Kasumi-1 (cell line): ENCODE measurements around the gene SMYD5.
"Not testable (repeated sequence)": the region's sequence is repeated elsewhere in the genome, so short reads cannot be mapped to it uniquely, and the experiment has no call there.

Source experiments
- DNase-seq, 2 experiments: peaks; one replicate each; lab custom pipeline; 2025; lab: John Stamatoyannopoulos, UW

Gene SMYD5

DNA sequence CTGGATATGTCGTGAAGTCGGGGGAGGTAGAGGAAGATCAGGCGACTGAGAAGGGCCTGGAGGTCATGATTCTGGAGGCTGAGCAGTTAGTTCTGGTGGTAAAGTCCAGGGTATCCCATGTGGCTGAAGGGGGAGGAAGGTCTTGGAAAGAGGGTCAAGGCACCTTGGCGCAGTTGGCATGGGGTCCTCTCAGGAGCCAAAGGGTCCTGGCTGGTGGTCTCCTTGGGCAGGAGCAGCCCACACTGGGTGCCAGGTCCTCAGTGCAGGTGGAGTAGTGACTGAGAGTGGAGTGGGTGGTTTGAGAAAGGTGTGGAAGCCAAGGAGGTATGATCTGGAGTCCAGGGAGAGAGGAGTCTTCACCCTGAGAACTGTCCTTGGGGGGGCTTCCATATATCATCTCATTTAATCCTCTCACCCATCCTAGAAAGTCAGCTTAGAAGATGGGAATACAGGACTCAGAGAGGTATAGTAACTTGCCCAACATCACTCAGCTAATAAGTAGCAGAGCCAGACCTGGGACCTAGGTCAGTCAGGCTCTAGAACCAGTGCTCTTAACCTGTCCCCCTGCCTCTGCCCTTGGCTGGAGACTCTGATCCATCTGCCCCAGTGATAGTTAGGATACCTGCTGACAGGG is 45.8 kb downstream of the SMYD5 start:
- no peak for DNase-seq

GRCh38 chr2:73260338-73260984 is 46.4 kb downstream of the SMYD5 start:
- DNase-seq = peak; percentile 72 to 77

DNA sequence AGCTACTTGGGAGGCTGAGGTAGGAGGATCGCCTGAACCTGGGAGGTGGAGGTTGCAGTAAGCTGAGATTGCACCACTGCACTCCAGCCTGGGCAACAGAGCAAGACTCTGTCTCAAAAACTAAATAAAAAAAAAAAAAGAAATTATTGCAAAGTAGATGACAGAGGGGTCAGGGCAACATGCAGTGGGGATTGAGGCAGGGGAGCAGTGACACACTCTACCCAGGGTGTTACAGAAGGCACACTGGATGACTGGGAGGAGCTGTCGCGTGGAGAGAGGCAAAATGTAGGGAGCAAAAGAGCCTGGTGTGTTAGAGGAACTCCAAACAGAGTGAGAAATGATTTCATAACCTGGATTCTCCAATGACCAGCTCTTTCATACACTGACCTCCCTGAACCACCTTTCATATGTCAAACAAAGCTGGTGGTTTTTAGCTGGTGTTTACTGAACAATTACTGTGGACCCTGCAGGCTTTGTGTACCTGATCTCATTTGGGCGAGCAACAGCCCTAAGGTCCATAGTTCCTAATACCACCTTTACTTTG is 48.1 kb downstream of the SMYD5 start:
- no peak for DNase-seq

- DNase-seq = not testable (repeated sequence)
Measured at GRCh38 chr2:73262691-73263429, 48.8 kb downstream of the SMYD5 start.

GRCh38 chr2:73263540-73264331 is 49.7 kb downstream of the SMYD5 start:
- DNase-seq = no peak

DNA sequence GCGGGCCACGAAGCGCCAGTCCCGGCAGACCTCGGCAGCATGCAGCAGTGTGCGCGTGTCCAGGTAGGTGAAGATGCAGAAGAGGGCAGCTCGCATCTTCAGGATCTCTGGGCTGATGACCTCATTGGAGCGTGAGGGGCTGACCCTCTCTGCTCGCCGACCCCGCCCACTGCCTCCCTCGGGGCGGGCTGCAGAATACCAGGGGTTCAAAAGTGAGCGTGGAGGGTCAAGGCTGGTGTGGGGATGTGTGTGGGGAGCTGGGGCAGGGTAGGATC is 50.2 kb downstream of the SMYD5 start:
- DNase-seq = no peak

DNA sequence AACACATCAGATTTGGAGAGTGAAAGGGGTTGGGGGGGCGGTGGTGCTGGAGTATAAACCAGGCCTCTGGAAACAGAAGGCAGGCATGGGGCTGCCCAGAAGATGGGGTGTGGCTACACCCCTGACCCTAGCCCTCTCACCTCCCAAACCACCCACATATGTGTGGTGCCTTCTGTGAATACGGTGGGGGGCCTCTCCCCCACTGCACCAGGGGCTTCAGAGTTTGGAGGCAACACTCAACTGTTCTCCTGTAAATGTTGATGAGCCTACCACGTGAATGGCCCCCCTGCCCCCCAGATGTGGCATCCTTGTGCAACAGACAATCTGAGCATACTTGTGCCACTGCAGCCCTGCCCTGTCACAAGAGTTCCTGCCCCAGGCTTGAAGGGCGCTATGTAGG is 50.7 kb downstream of the SMYD5 start:
- no peak for DNase-seq

GRCh38 chr2:73265298-73266060 is 51.4 kb downstream of the SMYD5 start:
- DNase-seq = no peak

DNA sequence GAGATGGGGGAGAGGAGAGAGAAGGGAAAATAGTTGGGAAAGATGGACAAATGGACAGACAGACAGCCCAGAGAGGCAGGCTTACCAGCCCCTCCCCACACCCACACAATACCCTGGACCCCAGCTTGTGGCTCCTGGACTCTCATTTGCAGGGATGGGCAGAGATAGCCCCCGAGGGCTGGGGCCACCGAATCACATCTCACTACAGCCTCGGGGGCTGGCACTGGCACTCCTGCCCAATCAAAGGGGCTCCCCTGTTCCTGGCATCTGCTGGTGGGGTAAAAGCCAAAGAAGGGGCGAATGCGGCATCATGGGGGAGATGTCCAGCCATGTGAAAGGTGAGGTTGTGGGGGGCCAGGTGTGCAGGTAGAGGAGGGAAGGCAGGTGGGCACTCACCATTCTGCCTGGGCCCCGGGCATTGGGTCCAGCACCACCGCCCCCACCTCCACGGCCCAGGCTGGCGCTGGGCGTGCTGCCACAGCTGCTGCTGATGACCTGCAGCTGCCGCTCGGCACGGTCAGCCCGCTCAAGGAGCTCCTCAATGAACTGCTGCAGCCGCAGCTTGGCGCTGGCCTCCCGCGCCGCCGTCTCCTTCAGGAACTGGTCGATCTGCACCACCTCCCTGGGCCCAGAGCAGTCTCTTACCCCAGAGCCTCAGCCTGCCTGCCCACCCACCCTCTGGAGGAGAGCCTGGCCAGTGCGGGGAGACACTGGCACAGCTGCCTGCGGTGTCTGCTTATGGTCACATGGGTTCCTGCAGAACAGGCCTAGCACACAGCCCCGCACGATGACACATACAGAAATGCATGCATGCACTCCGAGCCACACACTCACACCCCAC is 52.2 kb downstream of the SMYD5 start:
- DNase-seq = no peak

- no peak for DNase-seq
Measured at GRCh38 chr2:73267008-73267407, 53.0 kb downstream of the SMYD5 start.

DNA sequence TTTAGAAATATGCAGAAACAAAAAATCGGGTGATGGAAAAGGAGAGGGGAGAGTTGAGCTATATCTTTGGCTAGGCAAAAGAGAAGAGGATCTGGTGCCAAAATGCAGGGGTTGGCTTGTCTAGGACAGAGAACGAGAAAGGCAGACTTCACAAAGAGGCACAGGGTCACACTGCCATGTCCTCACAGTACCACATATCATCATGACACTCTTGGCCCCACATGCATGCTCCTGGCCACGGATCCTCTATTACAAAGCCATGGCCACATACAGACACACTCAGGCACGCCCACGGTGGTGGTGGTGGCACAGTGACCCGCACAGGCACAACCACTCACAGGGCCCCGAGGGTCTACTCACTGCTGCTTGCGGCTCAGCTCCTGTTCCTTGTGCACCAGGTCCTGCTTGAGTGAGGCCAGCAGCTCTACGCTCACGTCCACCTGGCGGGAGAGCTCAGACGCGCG is 54.4 kb downstream of the SMYD5 start:
- DNase-seq = no peak

DNA sequence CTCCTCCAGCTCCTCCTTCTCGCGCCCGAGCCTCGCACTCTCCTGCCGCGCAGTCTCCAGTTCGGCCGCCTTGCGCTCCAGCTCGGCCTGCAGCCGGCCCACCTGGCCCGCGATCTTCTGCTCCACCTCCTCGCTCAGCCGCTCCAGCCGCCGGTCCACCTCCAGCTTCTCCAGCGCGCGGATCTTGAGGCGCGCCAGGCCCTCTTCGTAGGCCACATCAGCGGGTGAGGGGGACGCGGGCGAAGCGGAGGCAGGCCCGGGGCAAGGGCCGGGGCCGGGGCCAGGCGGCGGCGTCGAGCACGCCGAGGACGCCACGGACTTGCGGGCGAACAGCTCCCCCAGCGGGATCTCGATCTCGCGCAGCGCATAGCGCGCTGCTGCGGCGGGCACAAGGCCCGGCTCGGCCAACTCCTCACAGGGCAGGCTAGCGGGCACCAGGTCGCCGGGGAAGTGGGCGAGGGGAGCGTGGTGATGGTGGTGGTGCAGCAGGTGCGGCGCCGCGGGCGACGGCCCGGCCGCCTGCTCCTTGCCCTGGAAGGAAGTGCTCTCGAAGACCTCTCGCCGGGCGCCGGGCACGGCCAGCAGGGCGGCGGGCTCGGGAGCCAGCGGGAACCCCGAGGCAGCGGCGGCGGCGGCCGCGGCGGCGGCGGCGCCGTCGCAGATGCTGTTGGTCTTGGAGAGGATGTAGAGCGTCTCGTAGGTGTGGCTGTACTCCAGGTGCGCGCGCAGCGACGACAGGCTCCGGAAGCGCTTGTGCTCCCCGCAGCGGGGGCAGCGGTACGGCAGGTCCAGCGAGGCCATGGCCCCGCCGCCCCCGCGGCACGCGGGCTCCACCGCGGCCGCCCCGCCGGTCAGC is 55.0 kb downstream of the SMYD5 start:
- DNase-seq = no peak

DNA sequence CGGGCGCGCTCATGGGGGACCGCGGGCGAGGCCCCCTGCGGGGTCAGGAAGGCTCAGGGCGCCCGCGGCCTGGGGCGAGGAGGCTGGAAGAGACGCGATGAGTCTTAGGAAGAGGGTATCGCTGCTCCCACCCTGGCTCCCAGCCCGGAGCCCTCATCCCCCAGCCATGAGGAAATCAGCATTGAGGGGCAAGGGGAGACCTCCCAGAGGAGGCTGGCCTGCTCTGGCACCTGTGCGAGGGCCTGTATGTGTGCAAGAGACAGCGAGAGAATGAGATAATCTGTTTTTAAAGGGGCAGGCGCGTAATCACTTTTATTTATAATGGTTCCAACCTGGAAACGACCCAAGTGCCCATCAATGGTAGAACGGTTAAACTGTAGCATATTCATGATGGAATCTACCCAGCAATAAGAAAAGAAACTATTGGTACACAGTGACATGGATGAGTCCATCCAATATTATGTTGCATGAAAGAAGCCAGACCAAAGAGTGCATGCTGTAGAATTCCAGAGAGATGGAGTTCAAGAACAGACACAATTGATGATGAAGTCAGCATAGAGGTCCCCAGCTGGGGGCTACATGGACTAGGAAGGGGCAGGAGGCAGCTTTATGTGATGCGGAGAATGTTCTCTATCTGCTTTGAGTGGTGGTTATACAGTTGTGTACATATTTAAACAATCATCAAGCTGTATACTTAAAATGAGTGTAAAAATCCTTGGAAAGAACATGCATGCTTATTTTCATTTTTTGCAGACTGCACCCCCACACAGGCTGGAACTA is 55.8 kb downstream of the SMYD5 start:
- no peak for DNase-seq

- no peak for DNase-seq
Measured at GRCh38 chr2:73272270-73272669, 58.2 kb downstream of the SMYD5 start.
